LNCAP (cell line): Measurements from ENCODE around the gene ARL15.

ENCODE experiments used
- CTCF ChIP-seq: fragments of 450-650 bp; IDR thresholded peaks from 2 replicates; pipeline ENCODE4 v1.5.1; 2017; ENCODE audit warnings: mild to moderate bottlenecking

Gene ARL15

DNA sequence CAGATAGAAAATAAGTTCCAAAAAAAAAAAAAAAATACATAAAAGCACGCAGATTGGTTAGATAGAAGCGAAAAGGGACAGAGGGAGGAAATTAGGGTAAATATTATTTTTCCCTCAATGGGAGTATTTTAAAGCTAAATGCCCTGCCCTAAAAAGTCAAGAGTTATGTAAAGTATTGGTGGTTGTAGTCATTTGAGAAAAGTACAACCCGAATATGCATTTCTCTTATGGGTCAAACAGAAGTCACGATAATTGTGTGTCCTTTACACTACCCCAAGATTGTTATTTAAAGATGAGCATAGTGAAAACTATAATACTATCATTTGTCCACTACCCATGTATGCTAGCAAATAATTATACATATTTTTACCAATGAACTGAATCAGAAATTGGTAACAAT is 381.2 kb downstream of the ARL15 start:
- TF ChIP-seq CTCF, result no peak

GRCh38 chr5:53928641-53929040 is 381.7 kb downstream of the ARL15 start:
- TF ChIP-seq CTCF, result no peak

GRCh38 chr5:53927668-53928247 is 382.6 kb downstream of the ARL15 start:
- TF ChIP-seq CTCF, result no peak

DNA sequence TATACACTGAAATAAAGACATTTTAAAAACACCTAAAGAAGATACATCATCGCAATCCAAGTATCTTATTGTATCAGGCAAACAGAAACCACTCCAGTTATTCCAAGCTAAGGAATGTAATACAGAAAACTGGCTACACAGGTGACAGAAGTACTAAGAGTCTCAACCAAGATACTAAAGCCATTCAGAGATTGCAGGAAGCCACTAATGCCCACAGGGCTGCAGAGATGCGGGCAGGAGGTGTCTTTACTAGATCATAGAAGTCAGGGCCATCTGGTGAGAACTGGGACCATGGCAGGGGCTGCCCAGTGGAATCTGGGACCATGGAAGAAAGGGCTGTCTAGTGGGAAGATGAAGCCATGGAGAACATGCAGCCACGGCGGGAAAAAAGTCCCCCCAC is 384.3 kb downstream of the ARL15 start:
- no peak for TF ChIP-seq CTCF

DNA sequence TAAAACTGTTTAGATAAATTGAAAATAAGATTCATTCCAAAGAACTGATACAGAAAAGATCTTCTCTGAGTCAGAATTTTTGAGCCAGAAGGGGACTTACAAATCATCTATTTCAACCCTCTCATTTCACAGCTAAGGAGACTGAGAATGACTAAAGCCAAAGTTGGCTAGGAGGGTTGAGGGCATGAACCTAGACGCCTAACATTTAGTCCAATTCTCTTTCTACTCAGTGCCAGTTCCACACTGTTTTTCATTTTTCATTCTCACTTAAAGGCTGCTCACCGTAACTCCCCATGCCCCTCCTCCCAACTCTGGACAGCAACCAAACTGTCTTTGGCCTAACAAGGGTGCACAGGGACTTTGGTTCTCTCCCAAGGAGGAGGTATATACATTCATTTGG is 386.0 kb downstream of the ARL15 start:
- no peak for TF ChIP-seq CTCF

- no peak for TF ChIP-seq CTCF
Observed at GRCh38 chr5:53923961-53924360, 386.4 kb downstream of the ARL15 start.

DNA sequence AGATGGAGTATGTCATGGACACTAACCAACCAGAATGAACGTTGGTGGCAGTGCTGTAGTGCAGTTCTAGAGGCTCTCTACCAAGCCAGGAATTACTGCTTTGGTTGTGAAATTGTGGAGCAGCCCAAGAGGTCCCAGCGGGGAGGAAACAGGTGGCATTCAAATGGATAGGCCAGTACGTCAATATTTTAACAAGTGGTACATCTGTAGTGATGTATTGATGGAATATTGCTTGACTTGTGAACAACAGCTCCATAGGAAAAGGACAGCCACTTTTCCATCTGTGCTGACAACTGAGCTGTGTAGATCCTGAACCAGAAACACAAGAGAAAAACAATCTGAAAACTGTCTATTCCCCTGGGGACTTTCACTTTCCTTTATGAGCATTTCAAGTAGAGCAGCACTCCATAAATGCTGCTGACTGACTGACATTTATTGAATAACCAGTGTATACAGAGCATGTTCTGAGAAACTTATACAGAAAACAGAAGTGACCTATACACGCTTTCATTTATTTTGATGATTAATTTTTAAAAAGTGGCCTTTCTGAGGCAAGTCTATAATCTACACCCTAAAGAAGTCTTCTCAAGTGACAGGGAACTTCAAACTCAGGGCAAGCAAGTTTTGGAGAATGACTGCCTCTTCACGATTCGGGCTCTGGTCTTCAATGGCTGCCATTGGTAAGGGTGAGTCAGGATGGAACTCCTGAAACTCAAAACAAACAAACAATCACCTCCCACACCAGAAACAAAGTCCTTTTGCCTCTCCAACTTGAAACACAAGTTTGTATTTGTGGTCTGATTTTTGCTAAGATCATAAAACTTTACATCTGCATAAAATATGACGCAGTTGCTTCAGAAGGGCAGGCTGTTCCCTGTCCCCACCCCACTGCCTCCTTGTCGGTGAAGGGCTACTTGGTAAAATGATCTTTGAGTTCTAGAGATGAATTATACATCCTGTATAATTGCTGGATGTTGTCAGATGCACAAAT is 387.6 kb downstream of the ARL15 start:
- TF ChIP-seq CTCF, result no peak
